Choroid plexus epithelial cell (primary cell): Measurements from ENCODE around the gene TIE1.

Experiments
- DNase-seq: peaks from one replicate; pipeline ENCODE4 v3.0.0-alpha.2; 2010; ENCODE audit warnings: low read depth
- H3K4me3 ChIP-seq: 2 replicates; pipeline ENCODE4 v1.5.1; 2011; ENCODE audit warnings: low read depth, mild to moderate bottlenecking, control low read depth, low read length, moderate library complexity
- CTCF ChIP-seq: conservative IDR thresholded peaks from 2 replicates; pipeline ENCODE4 v1.5.1; 2011; ENCODE audit warnings: low read depth, mild to moderate bottlenecking, control low read depth, inconsistent platforms, low read length, moderate library complexity

Gene TIE1

GRCh38 chr1:43300378-43301094 lies at the start of gene TIE1:
Gene TIE1, plus strand, starts transcription at chr1:43300982. Its CDS starts 90 bp downstream, at chr1:43301072.
- no peak for DNase-seq
- no peak within 1 kb of the TSS for H3K4me3 ChIP-seq
- TF ChIP-seq CTCF, result no peak

- DNase-seq, result no peak
- no peak for TF ChIP-seq CTCF
- no peak overlapping the region for H3K4me3 ChIP-seq
Measured at GRCh38 chr1:43251024-43251423, 49.8 kb upstream of the TIE1 start.

DNA sequence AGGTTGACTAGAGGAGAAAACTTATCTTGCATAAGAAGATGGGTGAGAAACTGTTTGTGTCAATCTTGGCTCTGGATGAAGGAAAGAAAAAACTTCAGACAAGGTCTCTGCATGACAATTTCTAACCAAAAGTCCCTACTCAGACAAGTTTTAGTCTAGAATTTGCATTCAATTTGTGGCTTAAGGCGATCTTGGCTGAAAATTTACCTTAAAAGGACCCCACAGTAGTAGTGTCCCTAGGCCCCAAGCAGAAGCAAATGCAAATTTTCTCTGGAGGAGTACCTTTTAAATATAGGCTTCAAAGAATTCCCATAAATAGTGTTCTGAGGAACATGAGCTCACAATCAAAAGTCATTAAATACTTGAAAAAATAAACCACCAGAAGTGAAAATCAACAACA lies 48.6 kb upstream of the TIE1 start:
- DNase-seq, result no peak
- no peak for TF ChIP-seq CTCF
- no peak overlapping the region for H3K4me3 ChIP-seq

DNA sequence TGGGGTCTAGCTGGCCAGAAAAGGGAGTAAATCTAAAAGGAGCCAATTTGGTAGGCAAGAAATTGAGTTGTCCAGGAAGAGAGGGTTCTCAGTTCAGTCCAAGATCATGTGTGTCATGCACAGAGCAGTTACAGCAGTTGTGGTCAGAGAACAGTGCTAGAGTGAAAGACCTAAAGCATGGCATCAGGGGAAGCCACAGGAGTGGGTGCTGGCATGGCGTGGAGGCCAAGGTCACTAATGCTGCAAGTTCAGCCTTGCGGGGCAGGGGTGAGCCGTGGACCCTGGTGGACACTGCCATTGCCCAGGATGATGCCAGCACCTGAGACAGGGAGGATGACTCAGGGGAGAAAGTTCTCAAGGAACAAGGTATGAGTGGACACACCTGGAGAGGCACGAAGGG lies 47.6 kb upstream of the TIE1 start:
- no peak for DNase-seq
- TF ChIP-seq CTCF, result no peak
- no peak overlapping the region for H3K4me3 ChIP-seq

DNA sequence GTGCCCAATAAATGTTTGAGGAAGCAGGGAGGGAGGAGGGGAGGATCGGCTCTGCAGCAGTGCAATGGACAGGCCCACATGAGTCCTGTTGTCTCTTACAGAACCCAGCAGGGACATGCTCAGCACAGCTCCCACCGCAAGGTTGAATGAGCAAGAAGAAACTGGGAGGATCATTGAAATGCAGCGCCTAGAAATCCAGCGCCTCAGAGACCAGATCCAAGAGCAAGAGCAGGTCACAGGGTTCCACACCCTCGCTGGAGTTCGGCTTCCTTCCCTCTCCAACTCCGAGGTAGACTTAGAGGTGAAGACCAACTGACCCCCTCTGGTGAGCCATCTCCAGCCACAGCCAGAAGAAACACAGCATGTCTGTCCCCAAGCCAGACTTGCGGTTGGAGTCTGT lies 46.9 kb upstream of the TIE1 start:
- H3K4me3 ChIP-seq, result no peak overlapping the region
- no peak for TF ChIP-seq CTCF
- DNase-seq, result no peak

DNA sequence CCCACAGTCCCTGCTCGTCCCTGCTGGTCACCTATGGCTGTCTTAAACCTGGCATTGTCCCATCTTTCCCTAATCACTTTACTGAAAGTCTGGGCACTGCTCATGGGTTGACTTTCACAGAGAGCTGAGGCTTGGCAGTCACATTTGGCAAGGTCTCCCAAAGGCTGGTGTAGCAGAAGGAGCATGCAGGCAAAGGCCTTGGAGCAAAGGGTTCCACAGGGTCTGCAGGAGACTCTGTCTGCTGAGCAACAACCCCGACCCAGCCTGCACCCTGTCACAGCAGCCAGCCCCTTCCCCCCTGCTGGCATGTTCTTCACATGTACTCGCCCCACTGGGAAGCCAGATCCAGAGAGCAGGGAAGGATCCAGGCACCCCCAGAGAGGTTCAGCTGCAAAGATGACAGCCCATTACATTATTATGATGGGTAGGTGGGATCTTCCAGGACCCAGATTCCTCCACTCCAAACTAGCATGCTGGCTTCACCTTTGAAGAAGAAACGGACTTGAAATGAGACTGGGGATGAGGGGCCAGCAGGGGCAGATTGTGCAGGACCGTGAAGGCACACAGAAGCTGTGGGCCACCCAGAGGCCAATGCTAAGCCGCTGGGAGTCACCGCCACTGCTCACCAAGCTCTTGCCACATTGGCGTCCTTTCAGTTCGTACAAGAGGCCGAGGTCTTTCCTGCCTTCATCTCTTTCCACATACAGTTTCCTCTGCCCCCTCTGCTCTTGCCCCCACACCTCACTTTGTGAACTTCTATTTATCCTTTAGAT lies 45.2 kb upstream of the TIE1 start:
- H3K4me3 ChIP-seq, result no peak overlapping the region
- no peak for TF ChIP-seq CTCF
- DNase-seq, result no peak
